Coronary artery (tissue), 2 donors: Measurements from ENCODE around the gene C12orf75.

Source experiments
- DNase-seq: peaks from one replicate; pipeline ENCODE4 v3.0.0-alpha.2; 2017; ENCODE audit warnings: low spot score
- H3K27ac ChIP-seq, 2 donors: fragments of 200-600 bp; sonication (generic); one replicate each; pipeline ENCODE4 v1.5.1; 2016 to 2019
- H3K4me3 ChIP-seq: fragments of 200-600 bp; sonication (generic); 2 replicates; pipeline ENCODE4 v1.5.1; 2016; ENCODE audit warnings: mild to moderate bottlenecking, moderate library complexity
- CTCF ChIP-seq: fragments of 200-600 bp; sonication (generic); IDR thresholded peaks from one replicate; pipeline ENCODE4 v1.5.1; 2019; ENCODE audit warnings: antibody characterized with exemption

Gene C12orf75

GRCh38 chr12:105332925-105333324 lies 2.4 kb downstream of the C12orf75 start:
- Histone ChIP-seq H3K4me3 (no peak overlapping the region), H3K27ac (peak overlapping the region in 1 of 2 donors; percentile 35)
- TF ChIP-seq CTCF: no peak
- no peak for DNase-seq

GRCh38 chr12:105334001-105334400 lies 3.5 kb downstream of the C12orf75 start:
- no peak for TF ChIP-seq CTCF
- no peak for DNase-seq
- peak overlapping the region; percentile 39 to 55 for H3K27ac ChIP-seq
- H3K4me3 ChIP-seq: peak overlapping the region; percentile 11

GRCh38 chr12:105334582-105334981 lies 4.1 kb downstream of the C12orf75 start:
- Histone ChIP-seq H3K4me3 (peak overlapping the region; percentile 11), H3K27ac (peak overlapping the region; percentile 39 to 55)
- DNase-seq: no peak
- TF ChIP-seq CTCF: no peak

GRCh38 chr12:105335856-105336255 lies 5.4 kb downstream of the C12orf75 start:
- Histone ChIP-seq H3K27ac (peak overlapping the region in 1 of 2 donors; percentile 17), H3K4me3 (no peak overlapping the region)
- TF ChIP-seq CTCF: no peak
- DNase-seq: no peak

DNA sequence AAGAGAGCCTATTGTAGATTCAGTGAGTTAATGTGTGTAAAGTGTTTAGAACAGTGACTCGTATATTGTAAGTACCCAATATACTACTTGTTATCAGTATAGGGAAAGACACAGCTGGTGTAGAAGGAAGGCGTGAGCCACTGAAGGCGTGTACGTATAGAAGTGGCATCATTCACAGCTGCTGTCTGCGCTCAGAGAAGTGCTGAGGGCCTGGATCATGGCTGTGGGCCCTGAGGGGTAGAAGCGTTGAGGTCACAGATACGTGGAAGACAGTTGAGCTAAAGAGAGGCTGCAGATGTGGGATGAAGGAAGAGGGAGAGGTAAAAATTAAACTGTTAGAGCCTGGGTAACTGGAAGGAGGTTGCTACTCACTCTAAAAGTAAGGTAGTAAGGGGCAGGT lies 5.9 kb downstream of the C12orf75 start:
- no peak overlapping the region for H3K4me3 ChIP-seq
- DNase-seq: no peak
- peak overlapping the region in 1 of 2 donors; percentile 17 for H3K27ac ChIP-seq
- no peak for TF ChIP-seq CTCF

GRCh38 chr12:105337391-105337790 lies 6.9 kb downstream of the C12orf75 start:
- no peak overlapping the region for H3K4me3 ChIP-seq
- peak overlapping the region in 1 of 2 donors; percentile 21 for H3K27ac ChIP-seq
- no peak for DNase-seq
- TF ChIP-seq CTCF: no peak

GRCh38 chr12:105338966-105339365 lies 8.5 kb downstream of the C12orf75 start:
- no peak for TF ChIP-seq CTCF
- DNase-seq: no peak
- H3K27ac ChIP-seq: peak overlapping the region in 1 of 2 donors; percentile 48
- H3K4me3 ChIP-seq: no peak overlapping the region
